Left lobe of liver (tissue), 2 donors: Measurements from ENCODE around the gene MAFF. TPM values are rescaled to one million over a fixed set of nuclear protein-coding genes. Genes with fewer than 3 reads are reported as not detected.
A peak's percentile ranks its signal among the peaks of the same experiment; 100 is the strongest.
"Not testable (repeated sequence)": the region's sequence is repeated elsewhere in the genome, so short reads cannot be mapped to it uniquely, and the experiment has no call there.

Experiments
- ATAC-seq: fragments of 200-7000 bp; cut with Tn5 transposase; one replicate; pipeline ENCODE4 v1.9.1; 2020; ENCODE audit warnings: mild to moderate bottlenecking, moderate library complexity
- DNase-seq: peaks from one replicate; pipeline ENCODE4 v3.0.0-alpha.2; 2020; ENCODE audit warnings: low spot score
- total RNA-seq: library from RNA; stranded (reverse); gene quantifications from one replicate; pipeline ENCODE4 v1.2.1, GENCODE V29; 2021
- donor health status: DM: no; HTN: no; CAD: no; lungs with moderate emphysema.
- donor health status: DM: no; HTN: yes; CAD: no.

The MAFF gene
- total RNA-seq, 1 donor from 2014 or later = 2.5 TPM

GRCh38 chr22:38221908-38222796 is 20.4 kb downstream of the MAFF start:
- no peak for DNase-seq
- ATAC-seq = no peak

- ATAC-seq (no peak), DNase-seq (no peak)
Observed at GRCh38 chr22:38222797-38223119, 21.0 kb downstream of the MAFF start.

GRCh38 chr22:38223289-38223960 is 21.6 kb downstream of the MAFF start:
- ATAC-seq = peak; percentile 12

GRCh38 chr22:38226853-38227649 is 25.3 kb downstream of the MAFF start:
- DNase-seq = no peak

More at GRCh38 chr22:38223289-38223960, 21.6 kb downstream of the MAFF start:
- DNase-seq = no peak

GRCh38 chr22:38228326-38228872 is 26.6 kb downstream of the MAFF start:
- ATAC-seq (no peak), DNase-seq (no peak)

More at GRCh38 chr22:38226853-38227649, 25.3 kb downstream of the MAFF start:
- ATAC-seq = no peak

- no peak for ATAC-seq
- DNase-seq = no peak
Observed at GRCh38 chr22:38228873-38229740, 27.3 kb downstream of the MAFF start.

- DNase-seq (no peak), ATAC-seq (peak; percentile 80)
Observed at GRCh38 chr22:38230108-38230825, 28.5 kb downstream of the MAFF start.

GRCh38 chr22:38230916-38231315 is 29.1 kb downstream of the MAFF start:
- ATAC-seq = no peak
- no peak for DNase-seq

- ATAC-seq = no peak
- no peak for DNase-seq
Observed at GRCh38 chr22:38232196-38232595, 30.4 kb downstream of the MAFF start.

GRCh38 chr22:38233427-38233826 is 31.6 kb downstream of the MAFF start:
- ATAC-seq (peak; percentile 47), DNase-seq (no peak)

- DNase-seq, ATAC-seq: not testable (repeated sequence)
Observed at GRCh38 chr22:38233856-38234255, 32.1 kb downstream of the MAFF start.

- ATAC-seq = no peak
- DNase-seq = no peak
Observed at GRCh38 chr22:38235240-38235850, 33.6 kb downstream of the MAFF start.

- ATAC-seq (peak; percentile 23), DNase-seq (no peak)
Observed at GRCh38 chr22:38236786-38237185, 35.0 kb downstream of the MAFF start.

GRCh38 chr22:38238519-38239071 is 36.8 kb downstream of the MAFF start:
- DNase-seq = no peak
- ATAC-seq = no peak

- DNase-seq (no peak), ATAC-seq (peak; percentile 80)
Observed at GRCh38 chr22:38239101-38239761, 37.4 kb downstream of the MAFF start.

GRCh38 chr22:38240734-38241252 is 39.0 kb downstream of the MAFF start:
- no peak for DNase-seq
- ATAC-seq = no peak

GRCh38 chr22:38243007-38243765 is 41.4 kb downstream of the MAFF start:
- ATAC-seq (peak; percentile 51), DNase-seq (no peak)
